Tibial nerve (tissue), 4 donors: ENCODE data around the gene TTC24. TPM values are rescaled to one million over a fixed set of nuclear protein-coding genes. Genes with fewer than 3 reads are reported as not detected.
A peak's percentile ranks its signal among the peaks of the same experiment; 100 is the strongest.
"Not testable (repeated sequence)": the region's sequence is repeated elsewhere in the genome, so short reads cannot be mapped to it uniquely, and the experiment has no call there.

Experiments
- DNase-seq, 2 donors: peaks; one replicate each; pipeline ENCODE4 v3.0.0-alpha.2; 2019; ENCODE audit warnings: low spot score in 2 of 2
- H3K27ac ChIP-seq, 4 donors: fragments of 200-600 bp; sonication (generic) in 3 of 4; one replicate each; pipeline ENCODE4 v1.5.1; 2017 to 2019; ENCODE audit warnings: mild to moderate bottlenecking in 1 of 4
- H3K27me3 ChIP-seq, 2 donors: fragments of 200-600 bp; sonication (generic) in 1 of 2; one replicate each; pipeline versions ENCODE4 v1.5.1 to v1.6.0; 2017 to 2019
- H3K36me3 ChIP-seq, 3 donors: fragments of 200-600 bp; sonication (generic); one replicate each; pipeline ENCODE4 v1.5.1; 2018 to 2019
- H3K4me1 ChIP-seq, 4 donors: fragments of 200-600 bp; sonication (generic) in 3 of 4; one replicate each; pipeline ENCODE4 v1.5.1; 2017 to 2019
- H3K4me3 ChIP-seq, 4 donors: fragments of 200-600 bp; sonication (generic) in 3 of 4; one replicate each; pipeline ENCODE4 v1.5.1; 2017 to 2019; ENCODE audit warnings: mild to moderate bottlenecking in 1 of 4, moderate library complexity in 1 of 4
- H3K9me3 ChIP-seq, 4 donors: fragments of 200-600 bp; sonication (generic) in 3 of 4; one replicate each; pipeline ENCODE4 v1.5.1; 2017 to 2019
- EP300 ChIP-seq, 2 donors: sonication (generic); formaldehyde crosslinking; IDR thresholded peaks; one replicate each; pipeline ENCODE4 v1.6.1; 2017; ENCODE audit warnings: antibody characterized with exemption in 2 of 2, mild to moderate bottlenecking in 1 of 2
- POLR2A ChIP-seq, 2 donors: fragments of 450-650 bp; IDR thresholded peaks; one replicate each; pipeline ENCODE4 v1.6.1; 2017; ENCODE audit warnings: antibody characterized with exemption in 2 of 2, mild to moderate bottlenecking in 2 of 2, moderate library complexity in 2 of 2
- WGBS, 2 donors: methylation state at CpG; one replicate each; pipeline ENCODE4 v1.1.5; 2018; 5-methylcytosine and 5-hydroxymethylcytosine counted together
- total RNA-seq, 4 donors: library from RNA; depleted of rRNA; stranded (reverse); fragments of >200 nt; gene quantifications; one replicate each; pipeline ENCODE4 v1.1.0, GENCODE V29; 2016
- TF ChIP-seq, protein P1 (sequence below), 5 experiments: fragments of 200-600 bp in 3 of 5; fragments of 450-650 bp in 2 of 5; sonication (generic) in 3 of 5; IDR thresholded peaks; one replicate each; pipeline ENCODE4 v1.5.1; 2016 to 2019; ENCODE audit warnings: antibody characterized with exemption in 5 of 5, mild to moderate bottlenecking in 3 of 5, moderate library complexity in 2 of 5

The TTC24 gene
- total RNA-seq, 4 donors from 2014 or later: not detected

DNA sequence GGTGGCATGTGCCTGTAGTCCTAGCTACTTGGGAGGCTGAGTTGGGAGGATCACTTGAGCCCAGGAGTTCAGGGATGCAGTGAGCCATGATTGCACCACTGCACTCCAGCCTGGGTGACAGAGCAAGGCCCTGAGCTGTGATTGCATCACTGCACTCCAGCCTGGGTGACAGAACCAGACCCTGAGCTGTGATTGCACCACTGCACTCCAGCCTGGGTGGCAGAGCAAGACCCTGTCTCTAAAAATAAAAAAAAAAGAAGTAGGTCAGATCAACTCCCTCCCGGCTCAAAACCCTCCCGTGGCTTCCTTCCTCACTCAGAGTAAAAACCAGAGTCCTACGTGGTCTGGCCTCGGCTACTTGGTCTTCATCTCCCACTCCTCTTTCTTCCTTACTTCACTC, 26.6 kb upstream of the TTC24 start:
- not testable (repeated sequence) for H3K4me3 ChIP-seq, H3K36me3 ChIP-seq, H3K9me3 ChIP-seq, H3K27ac ChIP-seq, H3K4me1 ChIP-seq, H3K27me3 ChIP-seq
- TF ChIP-seq EP300 (IDR thresholded peaks at IDR 0.05): peak in 1 of 2 donors; percentile 26
- 83 to 87% methylated on average over 4 of the region's 4 CpGs for WGBS, 2 donors
- peak in 1 of 2 donors; percentile 8 for DNase-seq

DNA sequence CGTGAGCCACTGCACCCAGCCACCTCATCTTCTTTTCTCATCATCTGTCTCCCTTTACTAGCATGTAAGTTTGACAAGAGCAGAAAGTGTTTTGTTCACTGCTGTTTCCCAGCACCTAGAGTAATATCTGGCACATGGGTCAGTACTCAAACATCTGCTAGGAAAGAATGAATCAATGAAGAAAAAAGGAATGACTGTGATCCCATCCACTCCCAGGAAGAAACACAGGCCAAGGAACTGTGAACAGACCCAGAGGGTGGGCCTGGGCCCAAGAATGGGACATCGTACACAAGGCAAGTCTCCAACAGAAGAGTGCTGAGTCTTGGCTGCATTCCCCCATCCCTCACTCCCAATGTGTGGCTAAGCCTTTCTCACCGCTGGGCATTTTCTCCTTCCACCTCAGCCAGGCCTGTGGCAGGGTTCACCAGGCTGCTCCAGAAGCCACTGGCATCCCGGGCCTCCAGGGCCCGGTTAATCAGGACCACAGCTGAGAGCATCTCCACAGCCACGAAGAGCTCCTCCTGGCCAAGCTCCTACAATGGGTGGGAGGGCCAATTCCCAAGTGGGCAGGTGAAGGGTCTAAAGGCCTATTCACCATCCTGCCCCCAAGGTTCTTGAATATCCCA, 25.6 kb upstream of the TTC24 start:
- no peaks in the 10 kb centered on the region for H3K9me3 ChIP-seq
- TF ChIP-seq EP300 (IDR thresholded peaks at IDR 0.05): no peak
- no peak overlapping the region for H3K27ac ChIP-seq
- H3K27me3 ChIP-seq: no peaks in the 10 kb centered on the region
- H3K36me3 ChIP-seq: no peaks in the 10 kb centered on the region
- no peaks in the 10 kb centered on the region for H3K4me1 ChIP-seq
- H3K4me3 ChIP-seq: no peak overlapping the region
- 92 to 93% methylated on average over 6 of the region's 6 CpGs for WGBS, 2 donors
- DNase-seq: no peak

DNA sequence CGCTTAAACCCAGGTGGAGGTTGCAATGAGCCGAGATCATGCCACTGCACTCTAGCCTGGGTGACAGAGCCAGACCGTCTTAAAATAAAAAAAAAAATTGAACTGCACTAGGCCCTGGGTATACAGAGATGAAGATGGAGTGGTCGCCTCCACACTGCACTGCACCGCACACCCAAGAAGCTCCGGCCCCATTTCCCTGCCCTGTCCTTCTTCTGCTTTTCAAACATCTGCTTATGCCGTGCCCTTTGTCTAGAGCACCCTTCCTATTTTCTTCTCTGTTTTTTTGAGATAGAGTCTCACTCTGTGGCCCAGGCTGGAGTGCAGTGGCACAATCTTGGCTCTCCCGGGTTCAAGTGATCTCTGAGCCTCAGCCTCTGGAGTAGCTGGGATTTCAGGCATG, 24.6 kb upstream of the TTC24 start:
- H3K4me3 ChIP-seq: no peak overlapping the region
- TF ChIP-seq, protein P1, sequence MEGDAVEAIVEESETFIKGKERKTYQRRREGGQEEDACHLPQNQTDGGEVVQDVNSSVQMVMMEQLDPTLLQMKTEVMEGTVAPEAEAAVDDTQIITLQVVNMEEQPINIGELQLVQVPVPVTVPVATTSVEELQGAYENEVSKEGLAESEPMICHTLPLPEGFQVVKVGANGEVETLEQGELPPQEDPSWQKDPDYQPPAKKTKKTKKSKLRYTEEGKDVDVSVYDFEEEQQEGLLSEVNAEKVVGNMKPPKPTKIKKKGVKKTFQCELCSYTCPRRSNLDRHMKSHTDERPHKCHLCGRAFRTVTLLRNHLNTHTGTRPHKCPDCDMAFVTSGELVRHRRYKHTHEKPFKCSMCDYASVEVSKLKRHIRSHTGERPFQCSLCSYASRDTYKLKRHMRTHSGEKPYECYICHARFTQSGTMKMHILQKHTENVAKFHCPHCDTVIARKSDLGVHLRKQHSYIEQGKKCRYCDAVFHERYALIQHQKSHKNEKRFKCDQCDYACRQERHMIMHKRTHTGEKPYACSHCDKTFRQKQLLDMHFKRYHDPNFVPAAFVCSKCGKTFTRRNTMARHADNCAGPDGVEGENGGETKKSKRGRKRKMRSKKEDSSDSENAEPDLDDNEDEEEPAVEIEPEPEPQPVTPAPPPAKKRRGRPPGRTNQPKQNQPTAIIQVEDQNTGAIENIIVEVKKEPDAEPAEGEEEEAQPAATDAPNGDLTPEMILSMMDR (IDR thresholded peaks at IDR 0.05): no peak
- no peak for TF ChIP-seq EP300 (IDR thresholded peaks at IDR 0.05)
- TF ChIP-seq POLR2A (IDR thresholded peaks at IDR 0.05): no peak
- no peak overlapping the region for H3K27ac ChIP-seq
- H3K27me3 ChIP-seq: no peaks in the 10 kb centered on the region
- 80 to 81% methylated on average over 8 of the region's 8 CpGs for WGBS, 2 donors
- no peaks in the 10 kb centered on the region for H3K9me3 ChIP-seq
- H3K4me1 ChIP-seq: no peaks in the 10 kb centered on the region
- no peak for DNase-seq
- no peaks in the 10 kb centered on the region for H3K36me3 ChIP-seq

- Histone ChIP-seq H3K4me1 (no peaks in the 10 kb centered on the region), H3K27me3 (no peaks in the 10 kb centered on the region), H3K4me3 (no peak overlapping the region), H3K9me3 (no peaks in the 10 kb centered on the region), H3K36me3 (no peaks in the 10 kb centered on the region), H3K27ac (no peak overlapping the region)
- no peak for TF ChIP-seq EP300 (IDR thresholded peaks at IDR 0.05)
- no peak for DNase-seq
- WGBS, 2 donors: 50 to 63% methylated on average over 2 of the region's 2 CpGs
Observed at GRCh38 chr1:156555715-156556114, 23.8 kb upstream of the TTC24 start.

- Histone ChIP-seq H3K27me3 (no peaks in the 10 kb centered on the region), H3K4me3 (no peak overlapping the region), H3K27ac (no peak overlapping the region), H3K36me3 (no peaks in the 10 kb centered on the region), H3K9me3 (no peaks in the 10 kb centered on the region), H3K4me1 (no peaks in the 10 kb centered on the region)
- no peak for TF ChIP-seq EP300 (IDR thresholded peaks at IDR 0.05)
- TF ChIP-seq, protein P1 (IDR thresholded peaks at IDR 0.05): no peak
- no peak for TF ChIP-seq POLR2A (IDR thresholded peaks at IDR 0.05)
- DNase-seq: no peak
- whole genome bisulfite sequencing, 2 donors: 68 to 77% methylated on average over 6 to 9 of the region's 9 CpGs
Observed at GRCh38 chr1:156556354-156556753, 23.2 kb upstream of the TTC24 start.

DNA sequence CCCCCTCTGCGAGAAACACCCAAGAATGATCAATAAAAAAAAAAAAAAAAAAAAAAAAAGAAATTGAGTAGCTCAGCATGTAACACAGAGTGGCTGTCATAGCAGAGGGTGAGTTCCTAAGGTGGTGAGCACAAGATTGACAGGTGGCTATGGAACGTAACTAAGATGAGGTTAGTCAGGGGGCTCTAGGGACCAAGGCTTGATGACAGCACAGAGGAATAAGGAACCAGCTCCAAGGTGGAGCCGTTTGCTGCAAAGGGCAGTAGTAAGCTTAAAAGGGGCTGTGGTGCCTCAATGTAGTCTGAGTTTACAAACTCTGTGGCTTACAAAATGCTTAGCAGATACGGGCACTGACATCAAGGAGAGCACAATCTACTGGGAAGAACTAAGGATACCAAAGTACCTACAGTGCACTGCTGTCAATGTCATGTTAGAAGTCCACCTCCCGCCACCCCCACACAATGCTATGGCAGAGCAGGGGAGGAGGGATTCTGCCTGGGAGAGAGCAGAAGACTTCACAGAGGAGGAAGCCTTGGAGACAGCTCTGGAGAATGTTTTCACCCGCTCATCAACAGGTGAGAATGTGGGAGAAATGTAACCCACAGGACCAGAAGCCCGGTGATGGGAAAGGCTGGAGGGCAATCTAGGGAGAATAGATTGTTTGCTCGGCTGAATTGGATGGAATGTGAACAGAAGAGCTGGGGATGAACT, 20.3 kb upstream of the TTC24 start:
- no peaks in the 10 kb centered on the region for H3K9me3 ChIP-seq
- H3K4me1 ChIP-seq: no peaks in the 10 kb centered on the region
- TF ChIP-seq, protein P1 (IDR thresholded peaks at IDR 0.05): no peak
- TF ChIP-seq POLR2A (IDR thresholded peaks at IDR 0.05) (no peak), EP300 (IDR thresholded peaks at IDR 0.05) (no peak)
- H3K36me3 ChIP-seq: no peaks in the 10 kb centered on the region
- WGBS, 2 donors: 77 to 84% methylated on average over 7 of the region's 8 CpGs
- no peak overlapping the region for H3K27ac ChIP-seq
- H3K4me3 ChIP-seq: no peak overlapping the region
- no peaks in the 10 kb centered on the region for H3K27me3 ChIP-seq
- no peak for DNase-seq
